Measurements from ENCODE around the gene SPINK14. TPM values are rescaled to one million over a fixed set of nuclear protein-coding genes. Genes with fewer than 3 reads are reported as not detected.
A peak's percentile ranks its signal among the peaks of the same experiment; 100 is the strongest.

SPINK14 gene
- total and polyA plus RNA-seq, 2 donors (not counting 3 experiments of a cell fraction or from before 2014, with no cell fraction given), result not detected

DNA sequence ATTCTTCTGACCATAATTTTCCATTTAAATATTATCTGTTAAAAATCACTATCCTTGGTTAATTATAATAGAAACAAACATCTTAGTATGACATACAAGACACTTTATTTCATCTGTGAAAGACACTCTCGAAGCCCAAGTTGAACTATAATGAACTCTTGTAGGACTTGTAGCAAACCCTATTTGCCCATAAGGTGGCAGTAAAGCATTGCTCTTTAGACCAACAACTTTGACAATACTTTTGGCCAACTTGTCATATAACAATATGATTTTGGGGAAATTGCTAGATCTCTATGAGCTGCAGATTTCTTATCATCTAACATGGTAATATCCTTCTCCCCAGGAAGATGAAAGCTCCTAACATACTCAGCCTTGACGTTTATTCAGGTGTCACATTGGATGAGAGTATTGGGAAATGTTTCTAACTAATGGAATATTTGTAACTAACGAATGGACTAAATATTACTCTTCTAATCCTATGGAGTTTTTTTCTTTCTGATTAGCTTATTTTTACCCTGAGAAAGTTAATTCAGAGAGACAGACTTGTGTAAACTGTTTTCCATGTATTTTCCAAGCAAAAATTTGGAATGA lies 11.0 kb downstream of the SPINK14 start:
- dilution Hi-C loops (cut with MboI; ENCODE audit: extremely low pct_ligation_motif_present, low sequenced_read_pairs), result no loop called here
- Histone ChIP-seq H3K27ac (ENCODE audit: insufficient read depth, low read depth, low read length) (no peak overlapping the region), H3K9me1 (replicated peaks; ENCODE audit: control insufficient read depth, extremely low read depth, insufficient read depth, low read length) (no peaks in the 10 kb centered on the region), H3K79me2 (ENCODE audit: control insufficient read depth, insufficient read depth, low read length) (no peaks in the 10 kb centered on the region), H4K20me1 (replicated peaks; ENCODE audit: control insufficient read depth, extremely low read depth, insufficient read depth, low read length) (no peaks in the 10 kb centered on the region), H3K9ac (replicated peaks; ENCODE audit: extremely low read depth, insufficient read depth, low read length) (no peak overlapping the region), H3K9me3 (replicated peaks; ENCODE audit: control insufficient read depth, insufficient read depth, low read length) (no peaks in the 10 kb centered on the region), H2AFZ (ENCODE audit: low read depth, low read length) (no peak overlapping the region), H3K36me3 (ENCODE audit: control insufficient read depth in 2 of 2, extremely low read depth in 1 of 2, insufficient read depth in 2 of 2, low read length in 2 of 2) (no peaks in the 10 kb centered on the region), H3K27me3 (ENCODE audit: control insufficient read depth in 2 of 2, insufficient read depth in 2 of 2, low read length in 2 of 2) (no peaks in the 10 kb centered on the region), H3K4me3 (replicated peaks in 1 of 3; ENCODE audit: insufficient read depth in 1 of 3, low read depth in 1 of 3, low read length in 3 of 3) (no peak overlapping the region), H3K4me2 (ENCODE audit: insufficient read depth, low read length) (no peak overlapping the region), H3K4me1 (ENCODE audit: control insufficient read depth, extremely low read depth, insufficient read depth, low read length) (no peaks in the 10 kb centered on the region)
- TF ChIP-seq, protein P1, sequence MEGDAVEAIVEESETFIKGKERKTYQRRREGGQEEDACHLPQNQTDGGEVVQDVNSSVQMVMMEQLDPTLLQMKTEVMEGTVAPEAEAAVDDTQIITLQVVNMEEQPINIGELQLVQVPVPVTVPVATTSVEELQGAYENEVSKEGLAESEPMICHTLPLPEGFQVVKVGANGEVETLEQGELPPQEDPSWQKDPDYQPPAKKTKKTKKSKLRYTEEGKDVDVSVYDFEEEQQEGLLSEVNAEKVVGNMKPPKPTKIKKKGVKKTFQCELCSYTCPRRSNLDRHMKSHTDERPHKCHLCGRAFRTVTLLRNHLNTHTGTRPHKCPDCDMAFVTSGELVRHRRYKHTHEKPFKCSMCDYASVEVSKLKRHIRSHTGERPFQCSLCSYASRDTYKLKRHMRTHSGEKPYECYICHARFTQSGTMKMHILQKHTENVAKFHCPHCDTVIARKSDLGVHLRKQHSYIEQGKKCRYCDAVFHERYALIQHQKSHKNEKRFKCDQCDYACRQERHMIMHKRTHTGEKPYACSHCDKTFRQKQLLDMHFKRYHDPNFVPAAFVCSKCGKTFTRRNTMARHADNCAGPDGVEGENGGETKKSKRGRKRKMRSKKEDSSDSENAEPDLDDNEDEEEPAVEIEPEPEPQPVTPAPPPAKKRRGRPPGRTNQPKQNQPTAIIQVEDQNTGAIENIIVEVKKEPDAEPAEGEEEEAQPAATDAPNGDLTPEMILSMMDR (IDR thresholded peaks at IDR 0.05; ENCODE audit: extremely low read depth in 1 of 2, insufficient read depth in 1 of 2, low read depth in 1 of 2, low read length in 2 of 2), result peak; percentile 53 to 56
- TF ChIP-seq JUN (IDR thresholded peaks at IDR 0.05; ENCODE audit: borderline replicate concordance, insufficient read depth, insufficient read length, low read depth) (no peak), POLR2AphosphoS5 (IDR thresholded peaks at IDR 0.05; ENCODE audit: insufficient read depth, low read depth, low read length) (no peak)
- TF ChIP-seq, protein P2, sequence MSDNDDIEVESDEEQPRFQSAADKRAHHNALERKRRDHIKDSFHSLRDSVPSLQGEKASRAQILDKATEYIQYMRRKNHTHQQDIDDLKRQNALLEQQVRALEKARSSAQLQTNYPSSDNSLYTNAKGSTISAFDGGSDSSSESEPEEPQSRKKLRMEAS (IDR thresholded peaks at IDR 0.05; ENCODE audit: insufficient read depth, insufficient read length), result no peak
- peak; percentile 78 for DNase-seq (ENCODE audit: low read depth, low spot score)
- ChIA-PET CTCF (interaction anchor here (0.6 to 4.1 kb wide), 32 partner anchors 14 to 856 kb away, joined by 3 to 105 read pairs (median 4); no protein-coding TSS in a partner anchor), POLR2A (no interaction called here)
- FAIRE-seq, result peak; percentile 78
- no TSS peak for BruUV-seq (replicated peaks)
- intact Hi-C loops (cut with micrococcal nuclease), result loop anchor here (1.0 to 2.0 kb wide), 8 partner anchors 111 to 935 kb away; no protein-coding TSS in a partner anchor
